HL-60 (cell line): Measurements from ENCODE around the gene H2BK1.

Experiments
- CTCF ChIP-seq: IDR thresholded peaks from one replicate; pipeline ENCODE4 v1.5.1; 2011; ENCODE audit warnings: low read length, control low read depth, inconsistent platforms; ENCODE audit not compliant: insufficient read depth
- GABPA ChIP-seq: IDR thresholded peaks from 2 replicates; pipeline ENCODE4 v1.6.1; 2012; ENCODE audit warnings: low read depth
- POLR2AphosphoS5 ChIP-seq: IDR thresholded peaks from 2 replicates; pipeline ENCODE4 v1.6.1; 2012; ENCODE audit warnings: low read depth
- SPI1 ChIP-seq: IDR thresholded peaks from 2 replicates; pipeline ENCODE4 v1.6.1; 2012; ENCODE audit warnings: low read depth, mild to moderate bottlenecking, borderline replicate concordance

- TF ChIP-seq CTCF (no peak), GABPA (no peak), SPI1 (no peak), POLR2AphosphoS5 (no peak)
These were observed 30.9 kb upstream of the H2BK1 start for GRCh38 chr7:151240942-151241754.
